EH (cell line): ENCODE measurements around the gene TBC1D5.
"Not testable (repeated sequence)": the region's sequence is repeated elsewhere in the genome, so short reads cannot be mapped to it uniquely, and the experiment has no call there.

ENCODE experiments used
- DNase-seq: peaks from one replicate; pipeline ENCODE4 v3.0.0-alpha.2; 2015; ENCODE audit warnings: low read depth

TBC1D5 gene

DNA sequence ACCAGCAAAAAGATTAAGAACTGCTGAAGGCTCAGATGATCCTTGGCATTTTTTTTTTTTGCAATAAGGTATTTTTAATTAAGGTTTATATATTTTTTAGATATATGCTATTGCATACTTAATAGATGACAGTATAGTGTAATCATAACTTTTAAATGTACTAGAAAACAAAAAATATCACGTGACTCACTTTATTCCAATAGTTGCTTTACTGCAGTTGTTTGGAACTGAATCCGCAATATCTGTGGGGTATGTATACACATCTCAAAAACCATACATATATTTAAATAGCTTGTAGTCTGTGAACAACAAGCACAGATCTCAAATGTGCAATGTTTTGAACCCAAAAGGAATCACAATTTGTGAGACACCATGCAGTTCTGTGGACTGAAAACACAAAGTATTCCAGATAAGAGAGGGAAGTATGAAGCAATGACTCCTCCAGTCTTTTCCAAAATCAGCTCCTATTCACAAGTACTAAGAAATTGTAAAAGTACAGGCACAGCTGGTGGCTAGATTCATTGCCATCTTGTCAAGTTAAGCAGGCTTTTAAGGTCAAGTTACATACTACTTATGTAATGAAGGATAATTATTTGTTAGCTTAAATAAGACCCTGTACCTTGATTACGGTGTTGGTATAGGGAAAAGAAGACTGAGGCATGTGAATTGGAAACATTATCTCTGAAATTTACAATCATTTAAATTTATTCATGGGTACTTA lies 331.1 kb downstream of the TBC1D5 start:
- no peak for DNase-seq

DNA sequence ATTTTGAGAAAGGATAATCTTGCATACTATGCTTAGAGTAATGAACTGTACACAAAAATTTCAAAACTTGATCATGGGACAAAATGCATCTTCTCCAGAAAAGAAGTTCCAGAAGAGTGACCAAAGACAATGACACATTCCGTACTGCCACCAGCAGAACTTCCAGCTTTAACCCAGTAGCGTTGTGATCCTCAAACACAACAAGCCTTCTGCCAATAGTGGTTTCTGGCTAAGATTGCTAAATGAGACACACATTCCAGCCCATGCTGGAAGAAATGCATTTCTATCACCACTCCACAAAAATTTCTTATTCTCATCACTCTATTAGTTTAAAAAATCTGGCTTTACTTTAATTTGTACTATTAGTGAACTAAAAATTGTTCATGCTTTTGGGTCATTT lies 334.9 kb downstream of the TBC1D5 start:
- peak; percentile 14 for DNase-seq

DNA sequence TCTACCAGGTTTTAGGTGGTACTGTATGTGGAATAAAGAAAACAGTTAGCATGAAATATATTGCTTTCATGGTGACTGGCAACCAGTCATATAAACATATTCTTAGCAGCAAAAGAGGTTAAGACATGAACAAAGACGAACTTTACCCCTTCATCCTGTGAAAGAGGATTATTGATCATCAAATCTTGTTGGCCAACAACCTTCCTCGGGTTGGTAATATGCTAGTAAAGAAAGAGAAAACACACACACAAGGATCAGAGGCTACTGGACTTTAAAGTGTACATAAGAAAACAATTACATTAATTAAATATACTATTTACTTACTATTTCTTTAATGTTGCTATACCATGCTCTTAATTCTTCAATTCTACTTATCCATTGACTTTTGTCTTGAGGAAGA lies 337.9 kb downstream of the TBC1D5 start:
- no peak for DNase-seq

DNA sequence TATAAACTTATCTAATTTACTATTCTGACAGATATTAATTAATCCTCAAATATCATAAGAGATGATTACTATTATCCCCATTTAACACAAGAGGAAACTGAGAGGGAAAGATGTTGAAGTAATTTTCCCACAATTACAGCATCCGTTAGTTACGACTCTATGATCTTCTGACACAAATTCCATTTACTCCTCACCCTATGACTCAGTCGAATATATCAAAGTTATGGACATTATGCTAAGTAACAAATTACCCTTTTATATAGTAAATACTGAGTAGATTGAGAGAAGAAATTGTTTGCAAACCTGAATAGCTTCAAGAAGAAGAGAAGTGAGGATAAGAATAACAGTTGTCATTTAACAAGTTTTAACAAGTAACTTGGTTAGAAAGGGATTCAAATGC lies 340.0 kb downstream of the TBC1D5 start:
- no peak for DNase-seq

- DNase-seq, result no peak
Measured at GRCh38 chr3:17401912-17402311, 340.5 kb downstream of the TBC1D5 start.

DNA sequence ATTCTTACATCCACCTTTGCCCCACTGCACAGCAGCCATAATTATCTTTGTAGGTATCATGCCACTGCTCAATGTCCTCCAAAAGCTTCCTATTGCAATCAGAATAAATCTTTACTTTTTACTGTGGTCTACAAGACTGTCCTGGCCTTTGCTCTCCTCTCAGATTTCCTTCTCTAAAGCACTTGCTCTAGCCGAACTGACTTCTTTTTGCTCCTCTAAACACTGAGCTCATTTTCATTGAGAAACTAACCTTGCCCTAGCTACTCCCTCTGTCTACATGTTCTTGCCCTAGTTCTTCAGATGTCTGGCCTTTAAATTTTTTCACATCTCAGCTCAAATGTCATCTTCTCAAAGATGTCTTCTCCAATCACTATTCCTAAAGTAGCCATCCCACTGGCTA lies 342.8 kb downstream of the TBC1D5 start:
- no peak for DNase-seq

DNA sequence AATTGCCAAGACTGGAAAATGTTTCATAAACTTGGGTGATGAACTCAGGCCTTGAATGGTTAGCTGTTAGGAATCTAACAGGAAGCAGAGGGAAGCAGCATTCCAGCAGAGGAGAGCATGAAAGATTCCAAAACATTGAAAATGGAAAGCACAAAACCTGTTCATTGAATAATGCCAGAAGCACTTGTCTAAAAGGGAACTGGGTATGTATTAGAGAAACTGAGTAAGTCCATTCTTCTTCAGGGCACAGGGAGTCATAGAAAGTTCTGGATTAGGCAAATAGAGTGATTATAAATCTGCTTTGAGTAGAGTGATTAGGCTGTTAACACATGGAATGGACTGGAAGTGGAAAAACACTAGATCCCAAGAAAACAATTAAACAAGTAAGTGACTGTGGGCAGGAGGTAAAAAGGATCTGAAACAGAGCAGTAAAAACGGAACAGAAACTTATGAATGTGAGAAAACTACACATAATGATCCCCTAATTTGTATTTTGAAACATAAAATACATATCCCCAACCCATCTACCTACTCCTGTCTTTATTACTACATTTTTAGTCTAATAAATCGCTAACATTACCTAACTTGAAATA lies 343.4 kb downstream of the TBC1D5 start:
- peak; percentile 8 for DNase-seq

- DNase-seq, result no peak
Measured at GRCh38 chr3:17396036-17396435, 346.4 kb downstream of the TBC1D5 start.

GRCh38 chr3:17394541-17395155 lies 347.8 kb downstream of the TBC1D5 start:
- DNase-seq, result no peak

DNA sequence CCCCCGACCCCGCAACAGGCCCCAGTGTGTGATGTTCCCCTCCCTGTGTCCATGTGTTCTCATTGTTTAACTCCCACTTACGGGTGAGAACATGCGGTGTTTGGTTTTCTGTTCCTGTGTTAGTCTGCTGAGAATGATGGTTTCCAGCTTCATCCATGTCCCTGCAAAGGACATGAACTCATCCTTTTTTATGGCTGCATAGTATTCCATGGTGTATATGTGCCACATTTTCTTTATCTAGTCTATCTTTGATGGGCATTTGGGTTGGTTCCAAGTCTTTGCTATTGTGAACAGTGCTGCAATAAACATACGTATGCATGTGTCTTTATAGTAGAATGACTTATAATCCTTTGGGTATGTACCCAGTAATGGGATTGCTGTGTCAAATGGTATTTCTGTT lies 349.9 kb downstream of the TBC1D5 start:
- not testable (repeated sequence) for DNase-seq

DNA sequence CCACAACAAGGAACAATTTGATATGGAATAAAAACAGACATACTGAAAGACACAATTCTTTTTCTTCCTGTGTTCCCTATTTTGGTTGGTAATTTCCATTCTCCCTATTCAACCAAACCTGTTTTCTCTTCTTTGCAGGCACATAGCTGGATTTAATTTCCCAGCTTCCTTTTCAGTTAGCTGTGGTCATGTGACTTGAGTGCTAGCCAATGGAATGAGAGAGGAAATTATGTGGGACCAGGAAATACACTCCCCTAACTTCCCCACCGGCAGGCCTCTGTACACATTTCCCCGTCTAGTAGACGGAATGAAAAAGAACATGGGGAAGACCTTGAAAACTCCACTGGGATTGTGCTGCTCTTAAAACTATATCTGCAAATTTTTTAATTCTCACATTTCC lies 351.6 kb downstream of the TBC1D5 start:
- DNase-seq, result no peak

- DNase-seq, result no peak
Measured at GRCh38 chr3:17387108-17387507, 355.3 kb downstream of the TBC1D5 start.

GRCh38 chr3:17386432-17386831 lies 356.0 kb downstream of the TBC1D5 start:
- no peak for DNase-seq

DNA sequence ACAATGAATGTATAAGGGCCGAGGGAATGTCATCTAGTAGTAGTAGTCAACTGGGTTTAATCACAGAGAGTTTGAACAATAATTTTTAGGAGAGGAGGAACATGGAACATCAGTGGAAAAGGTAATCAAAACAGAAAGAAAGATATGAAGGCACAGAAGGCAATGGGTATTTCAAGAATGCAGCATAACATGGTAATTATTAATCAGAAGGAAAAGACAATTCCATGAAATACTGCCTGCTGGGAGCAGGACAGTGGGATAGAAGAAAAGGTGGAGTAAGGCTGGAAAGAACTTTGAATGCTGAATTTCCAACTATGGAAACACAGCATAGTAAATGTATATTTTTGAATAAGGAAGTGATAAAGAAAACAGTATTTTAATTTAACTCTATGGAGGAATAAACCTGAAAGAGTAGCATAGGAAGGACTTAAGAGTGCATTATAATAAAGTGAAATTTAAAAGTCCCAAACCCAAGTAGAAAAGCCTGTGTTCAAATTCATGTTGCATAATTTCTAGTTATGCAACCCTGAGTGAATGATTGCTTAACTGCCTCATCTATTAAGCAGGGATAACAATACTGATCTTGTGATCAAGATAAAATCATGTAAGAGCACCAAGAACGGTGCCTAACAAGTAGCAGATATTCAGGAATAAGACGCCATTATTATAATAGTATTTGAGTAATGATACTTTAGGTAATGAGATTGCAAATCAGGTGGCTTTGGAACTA lies 357.7 kb downstream of the TBC1D5 start:
- no peak for DNase-seq

DNA sequence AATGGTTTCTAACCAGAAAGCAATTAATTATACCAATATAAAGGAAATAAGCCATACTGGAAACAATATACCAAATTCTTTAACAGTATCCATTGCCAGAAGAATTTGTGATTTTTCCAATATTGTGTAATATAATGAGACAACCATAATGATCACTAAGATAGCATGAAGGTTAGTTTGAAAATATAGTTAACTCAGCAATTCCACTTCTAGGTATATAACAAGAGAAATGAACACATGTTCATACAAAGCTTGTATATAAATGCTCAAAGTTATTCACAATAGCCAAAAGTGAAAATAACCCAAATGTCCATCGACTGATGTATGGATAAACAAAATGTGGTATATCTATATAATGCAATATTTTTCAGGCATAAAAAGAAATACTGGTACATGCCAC lies 369.1 kb downstream of the TBC1D5 start:
- DNase-seq, result no peak

- DNase-seq, result peak; percentile 20
Measured at GRCh38 chr3:17372362-17373210, 369.8 kb downstream of the TBC1D5 start.

DNA sequence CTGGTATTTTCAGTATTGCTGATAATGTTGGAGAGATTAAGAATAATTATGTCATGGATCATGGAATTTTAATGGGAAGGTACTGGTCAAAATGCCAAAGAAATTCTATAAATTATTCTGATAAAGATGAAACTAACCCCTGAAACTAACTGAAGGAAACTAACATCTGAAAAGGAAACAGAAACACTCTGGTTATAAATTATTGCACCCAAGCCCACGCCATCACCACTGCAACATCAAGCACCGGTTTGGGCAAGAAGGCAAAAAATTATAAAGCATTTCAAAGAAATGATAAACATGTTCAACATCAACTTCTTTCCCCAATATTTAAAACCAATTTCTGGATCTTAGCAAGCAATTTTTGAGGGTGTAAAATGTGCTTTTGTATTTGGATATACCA lies 372.5 kb downstream of the TBC1D5 start:
- no peak for DNase-seq

DNA sequence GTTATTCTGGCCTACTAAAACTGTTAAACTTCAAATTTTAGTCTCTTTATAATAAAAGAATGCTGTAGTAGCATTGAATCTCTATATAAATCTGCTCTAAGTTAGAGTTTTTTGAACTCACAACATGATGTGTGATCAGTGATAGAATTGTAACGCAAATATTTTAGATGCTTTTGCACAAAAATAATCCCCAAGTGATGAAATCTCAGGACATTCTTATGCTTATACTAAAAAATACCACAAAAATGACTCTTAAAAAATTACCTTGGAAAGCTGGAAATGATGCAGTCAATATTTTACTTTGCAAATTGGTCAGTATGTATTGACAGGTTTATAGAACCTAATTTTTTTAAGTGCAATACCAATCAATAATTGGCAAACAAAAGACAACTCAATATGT lies 375.3 kb downstream of the TBC1D5 start:
- no peak for DNase-seq

GRCh38 chr3:17360991-17361390 lies 381.4 kb downstream of the TBC1D5 start:
- no peak for DNase-seq

- peak; percentile 32 for DNase-seq
Measured at GRCh38 chr3:17359911-17360310, 382.5 kb downstream of the TBC1D5 start.

DNA sequence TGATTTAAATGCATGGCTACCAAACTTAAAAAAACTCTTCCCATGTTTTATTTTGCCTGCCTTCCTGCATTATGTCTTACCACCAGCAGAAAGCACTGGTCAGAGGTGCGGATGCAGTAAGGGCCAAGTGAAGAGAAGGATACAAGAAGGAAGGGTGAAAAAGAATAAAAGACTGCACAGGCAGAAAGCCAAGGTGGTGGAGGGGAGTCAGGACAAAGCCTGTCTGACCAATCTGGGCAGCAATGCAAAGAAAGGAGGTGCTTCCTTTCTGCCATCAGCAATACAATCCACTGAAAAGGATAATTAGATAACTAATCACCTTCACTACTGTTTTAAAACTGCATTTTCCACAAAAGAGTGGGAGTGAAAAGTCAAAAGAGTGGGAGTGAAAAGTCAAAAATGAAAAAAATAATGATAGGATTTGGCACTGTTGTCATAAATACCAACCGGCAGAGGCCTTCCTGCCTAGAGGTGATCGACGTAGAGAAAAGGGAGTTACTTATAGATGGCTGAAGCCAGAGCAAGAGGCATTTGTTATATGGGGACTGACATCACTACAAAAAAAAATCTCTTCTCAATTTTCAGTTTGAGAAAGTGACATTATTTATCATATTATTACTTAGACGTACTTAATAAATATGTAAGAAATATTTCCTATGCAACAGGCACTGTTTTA lies 385.3 kb downstream of the TBC1D5 start:
- DNase-seq, result no peak
